ENCODE results near the gene PAX6.

The PAX6 gene

DNA sequence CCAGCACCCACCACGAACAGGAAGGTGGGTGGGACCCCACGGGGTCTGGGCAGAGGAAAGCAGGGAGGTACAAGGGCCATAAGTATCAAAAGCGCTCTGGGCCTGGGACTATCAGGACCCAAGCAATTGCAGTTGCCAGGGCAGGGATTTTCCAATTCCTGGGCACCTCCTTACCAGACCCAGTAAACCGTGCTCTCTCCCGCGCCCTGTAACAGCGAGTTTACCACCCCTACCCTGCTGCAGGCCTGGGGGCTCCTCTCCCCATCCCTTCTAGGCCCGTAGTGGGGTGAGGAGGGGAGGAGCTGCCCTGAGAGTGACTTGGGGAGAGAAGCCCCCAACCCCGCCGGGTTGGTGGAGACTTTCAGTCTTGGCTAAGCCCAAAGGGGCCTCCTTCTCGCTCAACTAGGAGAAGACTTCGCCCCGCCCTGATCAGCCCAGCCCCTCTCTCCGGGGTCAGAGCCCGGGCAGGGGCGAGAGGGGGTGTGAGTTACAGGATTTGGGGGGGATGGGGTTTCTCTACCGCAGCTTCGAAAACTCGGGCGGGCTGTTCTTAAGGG lies 5.4 kb downstream of the PAX6 start:
- in situ Hi-C loops (cut with MboI; ENCODE audit: low sequenced_read_pairs, unreplicated experiment): loop anchor here (10.0 kb wide), 1 partner anchor 431 kb away; no protein-coding TSS in a partner anchor
- TF ChIP-seq, protein P1, sequence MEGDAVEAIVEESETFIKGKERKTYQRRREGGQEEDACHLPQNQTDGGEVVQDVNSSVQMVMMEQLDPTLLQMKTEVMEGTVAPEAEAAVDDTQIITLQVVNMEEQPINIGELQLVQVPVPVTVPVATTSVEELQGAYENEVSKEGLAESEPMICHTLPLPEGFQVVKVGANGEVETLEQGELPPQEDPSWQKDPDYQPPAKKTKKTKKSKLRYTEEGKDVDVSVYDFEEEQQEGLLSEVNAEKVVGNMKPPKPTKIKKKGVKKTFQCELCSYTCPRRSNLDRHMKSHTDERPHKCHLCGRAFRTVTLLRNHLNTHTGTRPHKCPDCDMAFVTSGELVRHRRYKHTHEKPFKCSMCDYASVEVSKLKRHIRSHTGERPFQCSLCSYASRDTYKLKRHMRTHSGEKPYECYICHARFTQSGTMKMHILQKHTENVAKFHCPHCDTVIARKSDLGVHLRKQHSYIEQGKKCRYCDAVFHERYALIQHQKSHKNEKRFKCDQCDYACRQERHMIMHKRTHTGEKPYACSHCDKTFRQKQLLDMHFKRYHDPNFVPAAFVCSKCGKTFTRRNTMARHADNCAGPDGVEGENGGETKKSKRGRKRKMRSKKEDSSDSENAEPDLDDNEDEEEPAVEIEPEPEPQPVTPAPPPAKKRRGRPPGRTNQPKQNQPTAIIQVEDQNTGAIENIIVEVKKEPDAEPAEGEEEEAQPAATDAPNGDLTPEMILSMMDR (IDR thresholded peaks at IDR 0.05; ENCODE audit: borderline replicate concordance, control extremely low read depth, extremely low read depth, insufficient read depth, missing control alignments): no peak
- DNase-seq (ENCODE audit: low spot score): peak; percentile 33

DNA sequence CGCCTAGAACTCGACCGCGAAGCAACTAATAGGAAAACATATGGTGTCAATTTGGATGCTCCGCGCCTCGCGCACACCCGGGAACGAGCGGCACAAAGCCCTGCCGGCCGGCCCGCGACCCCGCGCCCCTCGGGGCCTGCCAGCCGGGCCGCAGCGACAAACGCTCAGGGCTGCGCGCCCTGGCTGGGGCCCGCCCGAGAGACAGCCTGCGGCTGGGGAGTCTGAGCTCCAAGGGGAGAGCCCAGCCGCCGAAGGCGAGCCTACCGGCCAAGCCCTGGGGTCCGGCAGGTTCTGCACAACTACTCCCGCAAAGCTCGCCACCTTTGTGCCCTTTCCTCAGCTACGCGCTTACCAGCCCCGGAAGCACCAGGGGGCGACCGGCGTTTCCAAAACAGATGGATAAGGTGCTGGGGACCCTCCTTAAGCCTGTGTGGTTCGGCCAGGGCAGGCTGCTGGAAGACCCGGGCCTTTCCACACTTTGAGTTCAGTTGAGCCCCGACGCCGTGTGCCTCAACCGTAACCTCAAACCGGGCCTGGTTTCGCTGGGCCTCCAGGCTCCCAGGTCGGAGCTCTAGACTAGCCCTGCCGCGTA lies 6.0 kb downstream of the PAX6 start:
- TF ChIP-seq, protein P1 (IDR thresholded peaks at IDR 0.05; ENCODE audit: borderline replicate concordance, control extremely low read depth, extremely low read depth, insufficient read depth, missing control alignments): no peak
- peak; percentile 34 for DNase-seq (ENCODE audit: low spot score)
- in situ Hi-C loops (cut with MboI; ENCODE audit: low sequenced_read_pairs, unreplicated experiment): loop anchor here (10.0 kb wide), 1 partner anchor 430 kb away; no protein-coding TSS in a partner anchor

DNA sequence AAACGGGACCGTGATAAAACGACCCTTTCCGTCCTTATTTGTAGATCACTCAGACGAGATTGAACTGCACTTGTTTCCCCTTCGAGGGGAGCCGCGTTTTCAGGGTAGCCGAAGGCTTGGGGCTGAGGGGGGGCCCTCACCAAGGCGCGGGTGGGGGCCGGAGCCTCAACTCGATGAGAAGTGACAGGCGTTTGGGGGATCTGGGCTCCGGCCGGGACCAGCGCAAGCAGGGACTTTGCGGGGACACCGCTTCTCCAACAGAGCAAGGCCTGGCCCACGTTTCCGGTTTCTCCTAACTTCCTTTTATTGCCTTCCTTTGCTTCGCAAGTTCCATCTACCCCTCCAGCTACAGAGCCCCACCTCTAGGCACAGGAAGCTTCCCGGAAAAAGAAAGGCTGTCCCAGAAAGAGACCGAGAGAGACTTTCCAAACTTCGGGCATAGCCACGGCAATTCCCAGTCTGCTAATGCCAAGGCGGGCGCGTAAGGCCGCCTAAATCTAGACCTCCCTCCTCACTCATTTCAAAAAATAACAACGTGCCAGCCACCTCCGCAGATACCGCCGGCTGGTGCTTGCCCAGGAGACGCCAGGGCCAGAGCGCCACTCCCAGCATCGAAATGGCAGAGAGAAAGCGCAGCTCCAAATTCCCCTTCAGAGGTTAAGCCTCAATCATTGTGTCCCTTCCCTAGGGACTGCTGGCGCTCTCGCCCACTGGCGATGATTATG lies 6.6 kb downstream of the PAX6 start:
- peak; percentile 33 for DNase-seq (ENCODE audit: low spot score)
- TF ChIP-seq, protein P1 (IDR thresholded peaks at IDR 0.05; ENCODE audit: borderline replicate concordance, control extremely low read depth, extremely low read depth, insufficient read depth, missing control alignments): no peak
- in situ Hi-C loops (cut with MboI; ENCODE audit: low sequenced_read_pairs, unreplicated experiment): loop anchor here (10.0 kb wide), 1 partner anchor 430 kb away; no protein-coding TSS in a partner anchor

GRCh38 chr11:31803813-31804311 lies 7.3 kb downstream of the PAX6 start:
- TF ChIP-seq, protein P1 (IDR thresholded peaks at IDR 0.05; ENCODE audit: borderline replicate concordance, control extremely low read depth, extremely low read depth, insufficient read depth, missing control alignments): no peak
- DNase-seq (ENCODE audit: low spot score): peak; percentile 27
- in situ Hi-C loops (cut with MboI; ENCODE audit: low sequenced_read_pairs, unreplicated experiment): loop anchor here (10.0 kb wide), 1 partner anchor 429 kb away; no protein-coding TSS in a partner anchor

GRCh38 chr11:31802990-31803812 lies 7.9 kb downstream of the PAX6 start:
- TF ChIP-seq, protein P1 (IDR thresholded peaks at IDR 0.05; ENCODE audit: borderline replicate concordance, control extremely low read depth, extremely low read depth, insufficient read depth, missing control alignments): no peak
- DNase-seq (ENCODE audit: low spot score): peak; percentile 42
- in situ Hi-C loops (cut with MboI; ENCODE audit: low sequenced_read_pairs, unreplicated experiment): loop anchor here (10.0 kb wide), 1 partner anchor 428 kb away; no protein-coding TSS in a partner anchor

DNA sequence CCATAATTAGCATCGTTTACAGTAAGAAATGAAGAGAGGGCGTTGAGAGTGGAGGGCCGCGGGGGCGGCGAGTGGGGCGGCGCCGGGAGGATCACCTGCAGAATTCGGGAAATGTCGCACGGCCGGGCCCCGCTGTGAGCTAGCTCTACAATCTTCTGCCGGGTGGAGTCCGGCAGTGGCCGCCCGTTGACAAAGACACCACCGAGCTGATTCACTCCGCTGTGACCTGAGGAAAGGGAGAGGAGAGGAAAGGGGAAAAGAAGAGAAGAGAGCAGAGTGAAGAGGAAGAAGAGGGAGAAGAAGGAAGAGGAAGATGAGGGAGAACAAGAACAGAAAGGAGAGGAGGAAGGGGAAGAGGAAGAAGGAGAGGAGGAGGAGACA lies 8.5 kb downstream of the PAX6 start:
- peak; percentile 37 for DNase-seq (ENCODE audit: low spot score)
- TF ChIP-seq, protein P1 (IDR thresholded peaks at IDR 0.05; ENCODE audit: borderline replicate concordance, control extremely low read depth, extremely low read depth, insufficient read depth, missing control alignments): no peak
- in situ Hi-C loops (cut with MboI; ENCODE audit: low sequenced_read_pairs, unreplicated experiment): loop anchor here (10.0 kb wide), 1 partner anchor 428 kb away; no protein-coding TSS in a partner anchor
